GM19324 (cell line): ENCODE results near the gene TRANK1.
"Not testable (repeated sequence)": the region's sequence is repeated elsewhere in the genome, so short reads cannot be mapped to it uniquely, and the experiment has no call there.

Experiments used
- ATAC-seq: cut with Tn5 transposase; IDR thresholded peaks from one replicate; pipeline ENCODE4 v1.9.1; 2021; ENCODE audit warnings: mild to moderate bottlenecking, moderate library complexity; ENCODE audit not compliant: unreplicated experiment, low FRiP score

TRANK1 gene

DNA sequence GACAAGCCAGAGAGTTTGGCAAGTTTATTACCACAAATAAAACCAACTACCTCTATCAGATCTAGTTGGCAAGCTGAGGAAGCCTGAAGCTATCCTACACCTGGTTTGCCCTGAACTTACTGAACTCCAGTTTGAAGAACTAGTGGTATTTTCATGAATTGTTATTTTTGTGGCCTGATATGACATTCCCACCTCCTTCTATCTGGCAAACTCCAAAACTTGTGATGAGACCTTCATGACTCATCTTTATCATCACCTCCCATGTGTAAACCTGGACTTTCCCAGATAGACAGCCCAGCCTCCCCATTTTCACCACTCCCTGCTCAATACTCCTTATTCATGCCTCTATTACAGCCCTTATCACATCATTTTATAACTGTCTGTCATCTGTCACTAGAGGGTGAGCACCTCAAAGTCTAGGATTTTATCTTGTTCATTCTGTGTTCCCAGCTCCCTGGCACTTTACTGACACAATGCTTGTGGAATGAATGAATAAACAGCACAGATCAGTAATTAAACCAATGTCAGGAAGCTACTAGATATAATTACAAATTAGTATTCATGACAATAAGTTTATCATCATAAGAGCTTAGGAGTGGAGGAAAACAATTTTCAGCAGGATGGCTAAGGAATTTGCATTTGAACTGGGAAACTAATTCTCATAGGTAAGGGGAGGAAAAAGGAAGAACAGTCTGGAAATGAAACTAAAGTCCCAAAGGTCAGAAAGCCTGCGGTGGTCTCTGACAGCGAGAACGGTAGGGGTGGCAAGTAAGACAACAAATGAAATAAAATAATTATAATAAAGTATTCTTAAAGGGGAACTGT is 13.2 kb upstream of the TRANK1 start:
- ATAC-seq: no peak

GRCh38 chr3:36957063-36957462 is 12.2 kb upstream of the TRANK1 start:
- ATAC-seq: no peak

DNA sequence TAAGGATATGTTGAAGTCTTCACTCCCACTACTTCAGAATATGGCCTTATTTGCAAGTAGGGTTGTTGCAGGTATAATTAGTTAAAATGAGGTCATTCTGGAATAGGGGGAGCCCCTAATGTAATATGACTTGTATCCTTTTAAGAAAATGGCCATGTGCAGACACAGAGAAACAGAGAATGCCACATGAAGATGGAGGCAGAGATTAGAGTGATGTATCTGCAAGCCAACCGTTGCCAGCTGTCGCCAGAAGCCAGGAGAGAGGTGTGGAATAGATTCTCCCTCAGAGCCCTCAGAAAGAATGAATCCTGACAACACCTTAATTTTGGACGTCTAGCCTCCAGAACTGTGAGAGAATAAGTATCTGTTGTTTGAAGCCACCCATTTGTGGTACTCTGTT is 11.3 kb upstream of the TRANK1 start:
- no peak for ATAC-seq

DNA sequence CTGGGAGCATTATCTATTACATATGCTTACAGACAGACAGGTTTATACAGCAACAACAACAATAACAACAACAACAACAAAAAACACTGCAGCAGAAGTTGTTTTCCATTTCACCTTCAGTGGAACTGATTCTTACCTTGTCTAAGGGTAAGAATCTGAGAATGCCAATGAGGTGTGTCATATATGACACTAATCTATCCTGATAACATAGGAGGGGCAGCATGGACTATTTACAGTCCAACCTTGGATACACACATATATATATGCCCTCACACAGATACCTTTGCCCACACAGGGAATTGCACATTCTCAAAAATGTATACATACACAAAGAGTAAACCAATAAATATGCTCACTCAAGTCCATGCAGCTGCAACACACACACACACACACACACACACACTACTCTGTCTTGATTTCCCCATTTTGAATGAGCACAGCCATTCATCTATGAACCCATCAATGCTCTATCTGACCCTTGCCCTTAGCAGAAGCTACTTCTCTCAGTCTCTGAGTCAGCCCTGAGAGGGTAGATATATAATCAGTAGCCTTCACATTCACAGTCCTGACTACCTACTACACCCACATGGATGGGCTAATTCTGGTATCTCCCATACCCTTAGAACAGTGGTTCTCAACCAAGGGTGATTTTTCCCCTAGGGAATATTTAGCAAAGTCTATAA is 9.7 kb upstream of the TRANK1 start:
- no peak for ATAC-seq

- ATAC-seq: not testable (repeated sequence)
Observed at GRCh38 chr3:36947814-36948213, 3.0 kb upstream of the TRANK1 start.

DNA sequence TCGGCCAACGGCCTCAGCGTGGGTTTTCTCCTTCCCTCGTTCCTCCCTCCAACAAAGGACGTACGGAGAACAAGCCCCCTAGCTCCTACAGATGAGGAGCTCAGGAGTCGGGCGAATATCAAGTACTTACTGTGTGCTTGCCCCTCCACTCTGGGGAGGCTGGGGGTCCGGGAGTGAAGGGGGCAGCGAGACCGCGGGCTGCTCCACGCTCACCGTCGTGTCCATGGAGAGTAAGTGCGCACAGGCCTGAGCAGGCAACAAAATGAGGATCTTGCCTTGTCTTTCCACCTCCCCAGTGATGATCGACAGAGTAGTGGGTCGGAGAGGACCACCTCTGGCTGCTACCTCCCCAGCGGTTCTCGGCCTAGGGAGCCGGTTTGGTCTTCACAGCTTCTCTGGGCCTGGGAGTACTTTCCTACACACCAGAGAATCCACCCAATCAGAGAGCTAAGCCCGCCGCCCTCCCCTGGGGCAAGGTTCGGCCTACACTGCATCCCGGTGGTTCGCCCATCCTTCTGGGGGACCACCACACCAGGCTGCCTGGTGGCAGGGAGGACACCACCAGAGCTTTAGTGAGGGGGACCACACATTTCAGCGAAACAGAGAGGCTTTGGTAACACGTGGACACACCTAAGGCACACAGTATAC is 603 bp upstream of the TRANK1 start:
- no peak for ATAC-seq

- peak; percentile 62 for ATAC-seq
Observed at GRCh38 chr3:36944012-36944640, 728 bp downstream of the TRANK1 start.

- ATAC-seq: no peak
Observed at GRCh38 chr3:36943601-36944000, 1.3 kb downstream of the TRANK1 start.

DNA sequence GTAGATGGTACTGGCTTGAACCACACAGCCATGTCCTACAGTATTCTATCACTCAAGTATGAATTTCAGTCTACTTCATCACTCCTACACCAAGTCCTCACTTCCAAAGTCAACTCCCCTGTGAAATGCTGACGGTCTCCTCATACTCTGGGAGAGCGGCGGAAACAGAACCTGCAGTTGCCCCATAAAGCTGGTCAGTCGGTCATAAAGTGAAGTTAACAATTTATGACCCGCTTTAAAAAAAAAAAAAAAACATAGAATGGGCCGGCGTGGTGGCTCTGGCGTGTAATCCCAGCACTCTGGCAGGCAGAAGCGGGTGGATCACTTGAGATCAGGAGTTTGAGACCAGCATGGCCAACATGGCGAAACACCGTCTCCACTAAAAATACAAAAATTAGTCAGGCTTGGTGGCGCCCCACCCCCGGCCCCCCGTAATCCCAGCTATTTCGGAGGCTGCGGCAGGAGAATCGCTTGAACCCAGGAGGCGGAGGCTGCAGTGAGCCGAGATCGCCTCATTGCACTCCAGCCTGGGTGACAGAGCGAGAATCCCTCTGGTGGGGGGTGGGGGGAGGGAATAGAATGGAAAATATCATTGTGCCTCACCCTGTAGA is 2.1 kb downstream of the TRANK1 start:
- no peak for ATAC-seq

DNA sequence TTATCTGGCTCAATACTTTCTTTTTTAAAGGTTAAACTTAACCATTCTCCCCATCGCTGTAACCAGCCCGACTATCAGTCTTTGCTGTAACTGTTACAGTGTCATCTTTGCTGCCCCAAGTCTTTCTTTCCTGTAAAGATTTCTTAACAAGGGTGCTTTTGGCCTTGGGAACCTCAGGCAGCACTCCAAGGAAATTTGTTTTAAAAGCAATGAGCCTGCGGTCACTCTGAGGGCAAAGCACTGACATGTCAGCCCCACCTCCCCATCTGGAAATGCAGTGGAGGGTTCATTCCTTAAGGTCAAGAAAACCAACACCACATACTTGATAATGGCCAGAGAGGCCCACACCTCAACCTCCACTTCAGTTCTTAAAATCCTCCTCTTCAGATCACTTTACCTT is 3.2 kb downstream of the TRANK1 start:
- ATAC-seq: no peak

GRCh38 chr3:36941162-36941561 is 3.7 kb downstream of the TRANK1 start:
- no peak for ATAC-seq

DNA sequence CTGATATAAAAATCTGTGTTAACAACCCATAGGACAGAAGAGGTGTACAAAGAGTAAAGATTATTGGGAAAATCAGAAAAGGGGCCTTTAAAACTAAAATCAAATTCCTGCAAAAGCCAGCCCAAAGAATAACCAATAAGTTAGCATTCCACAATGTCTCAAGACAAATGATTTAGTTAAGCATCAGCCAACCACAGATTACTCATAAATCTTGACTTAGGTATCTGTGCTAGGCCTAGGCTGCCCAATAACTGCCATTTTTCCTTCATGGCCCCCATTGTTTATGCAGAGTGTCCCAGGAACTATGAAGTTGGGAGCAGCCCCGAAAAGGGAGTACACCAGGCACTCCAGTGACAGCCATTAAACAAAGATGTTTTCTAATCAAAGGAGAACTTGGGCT is 7.4 kb downstream of the TRANK1 start:
- no peak for ATAC-seq

DNA sequence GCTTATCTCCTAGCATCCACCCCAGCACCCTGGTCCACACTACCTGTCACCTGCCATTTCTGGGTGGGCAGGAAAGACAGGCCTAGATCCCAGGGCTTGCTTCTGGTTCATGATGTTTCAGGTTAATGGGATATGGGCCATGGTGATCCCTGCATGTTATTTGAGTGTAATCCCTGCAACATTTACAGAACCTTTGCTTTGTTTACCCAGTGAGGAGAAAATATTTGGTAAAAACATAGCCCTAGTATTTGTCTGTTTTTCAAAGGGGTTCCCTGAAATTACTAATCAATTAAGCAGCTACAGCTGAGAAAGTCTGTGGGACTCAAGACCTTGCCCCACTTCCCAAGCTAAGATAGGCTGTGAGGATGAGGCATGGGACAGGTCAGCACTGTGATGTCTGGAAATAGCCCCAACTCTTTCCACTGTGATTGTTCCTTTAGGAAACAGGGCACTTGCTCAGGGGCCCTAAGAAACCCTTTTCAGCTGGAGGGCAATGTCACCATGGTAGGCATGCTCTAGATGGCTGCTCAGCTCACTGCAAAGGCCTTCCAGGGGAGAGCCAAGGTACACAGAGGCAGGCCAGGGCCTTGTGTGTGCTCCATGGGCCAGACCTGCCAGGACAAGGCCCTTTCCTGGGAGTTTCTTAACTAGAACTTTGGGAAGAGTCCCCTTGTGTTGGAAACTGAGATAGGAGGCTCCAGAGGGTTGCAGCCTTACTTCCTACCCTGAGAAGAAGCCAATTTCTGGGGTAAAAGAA is 11.1 kb downstream of the TRANK1 start:
- ATAC-seq: no peak

DNA sequence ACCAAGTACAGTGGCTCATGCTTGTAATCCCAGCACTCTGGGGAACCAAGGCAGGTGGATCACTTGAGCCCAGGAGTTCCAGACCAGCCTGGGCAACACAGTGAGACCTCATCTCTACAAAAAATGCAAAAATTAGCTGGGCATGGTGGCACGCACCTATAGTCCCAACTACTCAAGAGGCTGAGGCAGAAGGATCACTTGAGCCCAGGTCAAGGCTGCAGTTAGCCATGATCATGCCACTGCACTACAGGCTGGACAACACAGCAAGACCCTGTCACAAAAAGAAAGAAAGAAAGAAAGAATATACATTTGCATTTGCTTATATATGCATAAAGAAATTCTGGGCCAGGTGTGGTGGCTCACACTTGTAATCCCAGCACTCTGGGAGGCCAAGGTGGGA is 13.4 kb downstream of the TRANK1 start:
- ATAC-seq: not testable (repeated sequence)

DNA sequence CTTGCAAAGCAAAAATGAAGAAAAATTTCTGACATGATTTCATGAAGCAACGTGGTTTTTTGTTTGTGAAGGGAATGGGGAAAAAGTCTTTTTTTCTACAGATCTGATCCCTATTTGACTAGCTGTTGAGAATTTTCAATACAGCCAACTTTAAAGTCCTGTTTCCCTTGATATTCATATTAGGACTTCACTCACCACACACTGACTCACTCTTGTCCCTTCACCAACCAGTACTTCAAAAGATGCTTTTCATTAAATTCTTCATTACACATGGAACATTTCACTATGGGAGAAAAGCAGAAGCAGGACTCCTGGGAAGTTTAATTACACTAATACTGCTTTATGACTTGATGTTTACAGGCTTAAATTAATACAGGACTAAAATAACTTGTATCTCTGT is 16.6 kb downstream of the TRANK1 start:
- ATAC-seq: no peak

GRCh38 chr3:36926292-36926897 is 18.5 kb downstream of the TRANK1 start:
- ATAC-seq: no peak

DNA sequence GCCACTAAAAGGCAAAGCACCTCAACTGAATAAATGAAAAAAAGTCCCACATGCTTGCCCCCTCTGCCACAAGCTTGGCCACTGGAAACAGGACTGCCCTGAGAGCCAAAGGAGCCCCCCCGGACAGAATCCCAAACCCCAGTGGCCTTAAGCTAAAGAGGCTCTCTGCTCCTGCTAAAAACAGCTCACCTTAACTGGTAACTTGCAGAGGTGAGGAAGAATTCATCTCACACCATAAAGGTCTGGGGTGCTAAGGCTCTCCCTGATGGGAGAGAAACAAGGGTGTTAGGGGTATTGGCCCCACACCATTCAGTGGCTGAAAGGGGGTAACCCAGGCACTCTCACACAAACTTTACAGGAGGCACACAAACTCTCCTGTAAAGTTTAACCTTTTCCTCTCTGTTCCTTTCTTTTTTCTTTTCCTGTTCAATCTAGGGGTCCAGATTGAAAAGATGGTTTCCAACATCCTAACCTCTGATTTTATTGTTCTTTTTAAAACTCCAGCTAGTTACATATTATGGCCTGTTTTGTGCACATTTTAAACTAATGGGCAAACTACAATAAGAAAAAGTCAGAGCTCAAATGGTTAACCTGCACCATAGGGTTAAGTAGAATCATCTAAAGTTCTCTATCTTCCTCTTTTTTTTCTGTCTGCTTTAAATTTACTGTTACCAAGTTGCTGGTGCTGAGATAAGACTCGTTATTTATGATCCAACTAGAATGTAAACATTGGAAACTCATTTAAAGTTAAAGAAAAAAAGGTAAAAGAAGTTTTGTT is 19.9 kb downstream of the TRANK1 start:
- no peak for ATAC-seq

DNA sequence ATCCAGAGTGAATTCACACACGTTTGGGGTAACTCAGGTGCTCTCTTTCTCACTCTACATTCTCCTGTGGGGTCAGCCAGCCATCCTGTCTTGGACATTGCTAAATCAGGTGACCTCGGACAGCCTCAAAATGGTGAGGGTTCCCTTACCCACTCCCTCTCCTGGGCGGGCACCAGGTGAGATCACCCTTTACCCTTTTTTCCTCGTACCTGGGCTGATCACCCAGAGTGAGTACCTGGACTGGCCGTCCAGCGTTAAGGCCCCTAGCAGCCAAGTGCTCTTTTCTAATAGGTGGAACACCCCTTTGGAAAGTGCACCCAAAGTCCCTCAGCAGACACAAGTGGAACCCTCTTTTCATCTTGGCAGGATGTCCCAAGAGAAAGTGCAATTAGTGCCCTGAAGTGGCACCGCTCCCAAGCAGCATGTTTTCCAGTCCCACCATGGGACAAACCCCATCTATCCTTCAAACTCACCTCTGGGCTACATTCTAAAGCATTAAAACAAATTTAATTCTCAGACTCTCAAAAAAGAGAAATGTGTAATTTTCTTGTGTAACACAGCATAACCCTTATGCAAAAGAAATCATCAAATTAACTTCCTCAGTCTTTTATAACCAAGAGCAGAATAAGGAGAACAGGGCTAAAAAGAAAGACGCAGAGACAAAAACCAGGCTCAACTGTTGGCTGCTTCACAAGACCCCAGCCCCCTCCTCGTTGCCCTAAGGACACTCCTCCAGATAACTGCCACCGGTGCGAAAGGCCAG is 20.7 kb downstream of the TRANK1 start:
- ATAC-seq: no peak
